ENCODE data around the gene RPS2. TPM values are rescaled to one million over a fixed set of nuclear protein-coding genes. Genes with fewer than 3 reads are reported as not detected.

The RPS2 gene
- total and polyA plus RNA-seq, 2 of the 8 experiments (the other 6 are each of a cell fraction or from before 2014, with no cell fraction given), result 4,042 to 16,783 TPM

DNA sequence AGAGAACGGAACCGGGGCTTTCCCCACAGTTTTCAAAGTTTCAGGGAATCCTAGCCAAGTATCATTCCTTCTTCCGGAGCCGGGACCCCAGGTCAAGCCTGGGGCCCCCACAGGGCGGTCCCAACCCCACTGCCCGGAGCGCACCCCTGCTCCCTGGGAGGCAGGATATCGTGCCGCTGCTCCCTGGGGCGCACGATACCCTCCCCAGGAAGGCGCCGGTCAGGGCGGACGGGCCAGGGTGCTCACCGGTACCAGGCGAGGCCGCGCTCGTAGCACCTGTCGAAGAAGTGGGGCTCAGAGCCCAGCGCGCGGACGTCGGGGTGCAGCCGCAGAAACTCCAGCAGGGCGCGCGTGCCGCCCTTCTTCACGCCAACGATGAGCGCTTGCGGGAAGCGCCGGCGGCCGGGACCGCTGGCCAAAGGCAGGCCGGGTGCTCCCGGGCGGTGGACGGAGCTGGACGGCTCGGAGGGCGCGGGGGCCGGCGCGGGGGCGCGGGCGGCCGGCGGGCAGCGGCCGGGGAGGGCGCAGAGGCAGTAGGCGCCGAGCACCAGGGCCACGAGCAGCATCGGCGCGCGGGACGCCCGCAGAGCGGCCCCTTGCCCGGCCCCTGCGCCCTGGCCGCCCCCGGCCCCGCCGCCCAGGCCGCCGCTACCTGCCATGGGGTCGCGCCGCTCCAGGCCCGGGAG is 46.8 kb downstream of the RPS2 start:
- WGBS, 2 experiments (ENCODE audit: extremely low coverage in 1 of 2, insufficient coverage in 1 of 2, insufficient read length in 1 of 2, insufficient replicate concordance in 2 of 2, low coverage in 1 of 2, low lambda C conversion rate in 2 of 2, missing lambda C conversion rate in 1 of 2), result 6% methylated on average over 9 of the region's 81 CpGs; no CpG with 5 or more reads in 1 of the 2 experiments
- H3K27me3 ChIP-seq (replicated peaks in 1 of 4; ENCODE audit: control insufficient read depth in 3 of 4, extremely low read depth in 1 of 4, insufficient read depth in 3 of 4, low read length in 3 of 4), result peaks cover 39 to 81% (median 65%) of the 10 kb centered on the region in 4 experiments
- no peaks in the 10 kb centered on the region for H3K79me1 ChIP-seq (ENCODE audit: low read depth, low read length)
- TF ChIP-seq KDM4A (IDR thresholded peaks at IDR 0.05; ENCODE audit: low read depth, low read length, severe bottlenecking) (peak; percentile 33), SUZ12 (IDR thresholded peaks at IDR 0.05; ENCODE audit: low read length) (peak; percentile 98), EZH2 (IDR thresholded peaks at IDR 0.05; ENCODE audit: low read depth, low read length, severe bottlenecking) (peak; percentile 93), PHF8 (conservative IDR thresholded peaks at IDR 0.05; ENCODE audit: low read depth, low read length) (no peak), RNF2 (IDR thresholded peaks at IDR 0.05; ENCODE audit: borderline replicate concordance, low read depth, low read length, missing control alignments, poor library complexity, severe bottlenecking) (peak; percentile 74), SIN3A (conservative IDR thresholded peaks at IDR 0.05 in 1 of 2, IDR thresholded peaks at IDR 0.05 in 1 of 2; ENCODE audit: low read depth in 1 of 2, low read length in 2 of 2) (no peak)
- TF ChIP-seq, protein P1, sequence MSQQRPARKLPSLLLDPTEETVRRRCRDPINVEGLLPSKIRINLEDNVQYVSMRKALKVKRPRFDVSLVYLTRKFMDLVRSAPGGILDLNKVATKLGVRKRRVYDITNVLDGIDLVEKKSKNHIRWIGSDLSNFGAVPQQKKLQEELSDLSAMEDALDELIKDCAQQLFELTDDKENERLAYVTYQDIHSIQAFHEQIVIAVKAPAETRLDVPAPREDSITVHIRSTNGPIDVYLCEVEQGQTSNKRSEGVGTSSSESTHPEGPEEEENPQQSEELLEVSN (IDR thresholded peaks at IDR 0.05), result 0 out of 2 replicates have a peak, but pooled peaks have one; percentile 23
- TF ChIP-seq, protein P2, sequence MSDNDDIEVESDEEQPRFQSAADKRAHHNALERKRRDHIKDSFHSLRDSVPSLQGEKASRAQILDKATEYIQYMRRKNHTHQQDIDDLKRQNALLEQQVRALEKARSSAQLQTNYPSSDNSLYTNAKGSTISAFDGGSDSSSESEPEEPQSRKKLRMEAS (IDR thresholded peaks at IDR 0.05), result 0 out of 2 replicates have a peak, but pooled peaks have one; percentile 21
- no peak overlapping the region for H3K27ac ChIP-seq (ENCODE audit: low read depth, low read length)
- POLR2A ChIA-PET (ENCODE audit: partially characterized antibody), result interaction anchor here (1.0 to 2.1 kb wide), 2 partner anchors 10 to 47 kb away, joined by 4 to 15 read pairs; partner anchors contain the start of gene RPS2
- no peak overlapping the region for H2BK120ac ChIP-seq (replicated peaks; ENCODE audit: low read depth, low read length)
- H3K36me3 ChIP-seq (ENCODE audit: control insufficient read depth in 2 of 4, insufficient read depth in 4 of 4, low read length in 3 of 4), result peaks cover 0 to 7% (median 0%) of the 10 kb centered on the region in 4 experiments; a peak in 1 of 8 replicates
- peaks cover 9% of the 10 kb centered on the region; the same call in 1 of the 2 replicates for H3K23me2 ChIP-seq (ENCODE audit: low read depth, low read length)
- no peak overlapping the region for H3K18ac ChIP-seq (ENCODE audit: extremely low read depth, low read length)
- peaks cover 0 to 37% (median 23%) of the 10 kb centered on the region in 4 experiments; a peak in 6 of 7 replicates for H3K4me1 ChIP-seq (replicated peaks in 1 of 4; ENCODE audit: control insufficient read depth in 3 of 4, insufficient read depth in 4 of 4, low read length in 3 of 4)
- H2BK12ac ChIP-seq (ENCODE audit: low read depth, low read length), result no peak overlapping the region
- no peak overlapping the region for H2BK5ac ChIP-seq (ENCODE audit: low read depth, low read length)
- no peak overlapping the region for H4K5ac ChIP-seq (ENCODE audit: insufficient read length, low read depth, low read length)
- H4K20me1 ChIP-seq (replicated peaks in 1 of 2; ENCODE audit: control insufficient read depth in 1 of 2, insufficient read depth in 2 of 2, low read length in 2 of 2), result peaks cover 4 to 9% of the 10 kb centered on the region in 2 experiments
- H3K56ac ChIP-seq (replicated peaks; ENCODE audit: insufficient read length, low read depth, low read length), result no peak overlapping the region
- no peak for DNase-seq (ENCODE audit: low read depth in 1 of 2, low spot score in 2 of 2)
- H4K91ac ChIP-seq (replicated peaks; ENCODE audit: insufficient read length, low read length), result no peak overlapping the region
- H3K4me3 ChIP-seq (ENCODE audit: extremely low read depth in 1 of 4, insufficient read depth in 2 of 4, low read depth in 3 of 4, low read length in 4 of 4), result peak overlapping the region; percentile 7 to 54 (median 24); a peak in 6 of 8 replicates
- no peak overlapping the region for H2AK5ac ChIP-seq (ENCODE audit: low read depth, low read length)
- H3K4ac ChIP-seq (replicated peaks; ENCODE audit: insufficient read length, low read depth, low read length), result no peak overlapping the region
- CTCF ChIA-PET (ENCODE audit: partially characterized antibody), result no interaction called here
- H2AFZ ChIP-seq (ENCODE audit: low read length), result no peak overlapping the region
- H2BK15ac ChIP-seq (ENCODE audit: low read length), result no peak overlapping the region
- no peak overlapping the region for H3K14ac ChIP-seq (ENCODE audit: insufficient read length)
- no peak overlapping the region for H2BK20ac ChIP-seq (ENCODE audit: low read length)
- H3K79me2 ChIP-seq (ENCODE audit: control insufficient read depth in 1 of 2, insufficient read depth in 2 of 2, low read length in 2 of 2), result no peaks in the 10 kb centered on the region
- H3K4me2 ChIP-seq (ENCODE audit: insufficient read depth in 1 of 2, low read depth in 2 of 2, low read length in 2 of 2), result peak overlapping the region; percentile 65 to 80
- H4K8ac ChIP-seq (ENCODE audit: extremely low read depth, insufficient read depth, low read length), result no peak overlapping the region; the same call in 1 of the 2 replicates
- no peak overlapping the region for H3K23ac ChIP-seq (ENCODE audit: insufficient read length)
- no peak for FAIRE-seq
- H3K9me3 ChIP-seq (ENCODE audit: insufficient read depth in 2 of 2, low read depth in 1 of 2, low read length in 1 of 2), result no peaks in the 10 kb centered on the region
- no peak overlapping the region for H3K9ac ChIP-seq (replicated peaks in 1 of 4; ENCODE audit: extremely low read depth in 1 of 4, low read depth in 3 of 4, low read length in 3 of 4)

Data from H1 (cell line).